ENCODE data around the gene ZFPM1. TPM values are rescaled to one million over a fixed set of nuclear protein-coding genes. Genes with fewer than 3 reads are reported as not detected.

Gene ZFPM1
- total RNA-seq, 1 experiment from 2014 or later = 5.0 TPM

GRCh38 chr16:88471575-88471974 lies 18.5 kb downstream of the ZFPM1 start:
- POLR2A ChIA-PET = no interaction called here
- H3K4me1 Mint-ChIP-seq (ENCODE audit: insufficient read depth, unreplicated experiment) = no peaks in the 10 kb centered on the region
- no peak overlapping the region for H3K4me3 Mint-ChIP-seq (ENCODE audit: unreplicated experiment)
- no TSS peak for BruUV-seq (replicated peaks)
- no peaks in the 10 kb centered on the region for H3K36me3 Mint-ChIP-seq (ENCODE audit: insufficient read depth, unreplicated experiment)
- no peaks in the 10 kb centered on the region for H3K27me3 Mint-ChIP-seq (ENCODE audit: insufficient read depth, unreplicated experiment)
- intact Hi-C loops (cut with micrococcal nuclease) = no loop called here
- no peak overlapping the region for H3K27ac Mint-ChIP-seq (ENCODE audit: low read depth, unreplicated experiment)
- CTCF ChIA-PET = no interaction called here
- TF ChIP-seq, protein P1, sequence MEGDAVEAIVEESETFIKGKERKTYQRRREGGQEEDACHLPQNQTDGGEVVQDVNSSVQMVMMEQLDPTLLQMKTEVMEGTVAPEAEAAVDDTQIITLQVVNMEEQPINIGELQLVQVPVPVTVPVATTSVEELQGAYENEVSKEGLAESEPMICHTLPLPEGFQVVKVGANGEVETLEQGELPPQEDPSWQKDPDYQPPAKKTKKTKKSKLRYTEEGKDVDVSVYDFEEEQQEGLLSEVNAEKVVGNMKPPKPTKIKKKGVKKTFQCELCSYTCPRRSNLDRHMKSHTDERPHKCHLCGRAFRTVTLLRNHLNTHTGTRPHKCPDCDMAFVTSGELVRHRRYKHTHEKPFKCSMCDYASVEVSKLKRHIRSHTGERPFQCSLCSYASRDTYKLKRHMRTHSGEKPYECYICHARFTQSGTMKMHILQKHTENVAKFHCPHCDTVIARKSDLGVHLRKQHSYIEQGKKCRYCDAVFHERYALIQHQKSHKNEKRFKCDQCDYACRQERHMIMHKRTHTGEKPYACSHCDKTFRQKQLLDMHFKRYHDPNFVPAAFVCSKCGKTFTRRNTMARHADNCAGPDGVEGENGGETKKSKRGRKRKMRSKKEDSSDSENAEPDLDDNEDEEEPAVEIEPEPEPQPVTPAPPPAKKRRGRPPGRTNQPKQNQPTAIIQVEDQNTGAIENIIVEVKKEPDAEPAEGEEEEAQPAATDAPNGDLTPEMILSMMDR (IDR thresholded peaks at IDR 0.05; ENCODE audit: unreplicated experiment) = no peak
- no peak for DNase-seq (ENCODE audit: unreplicated experiment)
- H3K9me3 Mint-ChIP-seq (ENCODE audit: unreplicated experiment) = no peaks in the 10 kb centered on the region

GRCh38 chr16:88472069-88472468 lies 19.0 kb downstream of the ZFPM1 start:
- ChIA-PET CTCF (interaction anchor here (0.6 kb wide), 1 partner anchor 36 kb away, joined by 3 read pairs; no protein-coding TSS in a partner anchor), POLR2A (interaction anchor here (0.6 kb wide), 1 partner anchor 161 kb away, joined by 3 read pairs; no protein-coding TSS in a partner anchor)
- no peak overlapping the region for H3K4me3 Mint-ChIP-seq (ENCODE audit: unreplicated experiment)
- no peak overlapping the region for H3K27ac Mint-ChIP-seq (ENCODE audit: low read depth, unreplicated experiment)
- no peaks in the 10 kb centered on the region for H3K27me3 Mint-ChIP-seq (ENCODE audit: insufficient read depth, unreplicated experiment)
- TF ChIP-seq, protein P1 (IDR thresholded peaks at IDR 0.05; ENCODE audit: unreplicated experiment) = no peak
- no TSS peak for BruUV-seq (replicated peaks)
- no peaks in the 10 kb centered on the region for H3K9me3 Mint-ChIP-seq (ENCODE audit: unreplicated experiment)
- H3K4me1 Mint-ChIP-seq (ENCODE audit: insufficient read depth, unreplicated experiment) = no peaks in the 10 kb centered on the region
- intact Hi-C loops (cut with micrococcal nuclease) = no loop called here
- DNase-seq (ENCODE audit: unreplicated experiment) = no peak
- no peaks in the 10 kb centered on the region for H3K36me3 Mint-ChIP-seq (ENCODE audit: insufficient read depth, unreplicated experiment)

DNA sequence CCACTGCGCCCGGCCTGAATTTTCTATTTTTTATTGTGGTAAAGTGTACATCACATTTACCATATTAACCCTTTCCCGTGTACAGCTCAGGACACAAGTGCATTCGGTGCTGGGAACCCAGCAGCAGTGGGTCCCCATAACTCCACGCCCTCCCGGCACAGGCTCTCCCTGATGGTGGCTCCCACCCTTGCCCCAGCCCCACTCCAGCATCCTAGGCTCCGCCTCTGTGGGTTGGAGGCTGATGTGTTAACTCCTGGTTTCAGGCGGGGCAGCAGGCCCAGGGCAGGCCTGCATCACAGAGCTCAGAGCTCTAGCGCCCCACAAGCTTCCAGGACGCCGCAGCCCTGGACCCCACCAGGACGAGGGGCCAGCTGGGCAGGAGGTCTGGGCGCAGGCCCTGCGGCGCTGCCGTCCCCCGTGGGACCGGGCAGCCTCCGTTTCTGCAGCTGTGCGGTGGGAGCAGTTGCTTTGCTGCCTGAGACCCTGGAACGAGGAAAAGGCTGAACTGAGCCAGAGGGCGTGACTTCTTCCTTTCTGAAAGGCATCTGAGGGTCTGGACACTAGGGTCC lies 19.6 kb downstream of the ZFPM1 start:
- POLR2A ChIA-PET = interaction anchor here (0.6 kb wide), 1 partner anchor 160 kb away, joined by 3 read pairs; no protein-coding TSS in a partner anchor
- Mint-ChIP-seq H3K4me3 (ENCODE audit: unreplicated experiment) (no peak overlapping the region), H3K9me3 (ENCODE audit: unreplicated experiment) (no peaks in the 10 kb centered on the region), H3K4me1 (ENCODE audit: insufficient read depth, unreplicated experiment) (no peaks in the 10 kb centered on the region), H3K36me3 (ENCODE audit: insufficient read depth, unreplicated experiment) (no peaks in the 10 kb centered on the region), H3K27ac (ENCODE audit: low read depth, unreplicated experiment) (no peak overlapping the region), H3K27me3 (ENCODE audit: insufficient read depth, unreplicated experiment) (no peaks in the 10 kb centered on the region)
- BruUV-seq (replicated peaks) = no TSS peak
- no peak for DNase-seq (ENCODE audit: unreplicated experiment)
- CTCF ChIA-PET = interaction anchor here (0.6 kb wide), 1 partner anchor 36 kb away, joined by 3 read pairs; no protein-coding TSS in a partner anchor
- intact Hi-C loops (cut with micrococcal nuclease) = no loop called here
- TF ChIP-seq, protein P1 (IDR thresholded peaks at IDR 0.05; ENCODE audit: unreplicated experiment) = no peak

DNA sequence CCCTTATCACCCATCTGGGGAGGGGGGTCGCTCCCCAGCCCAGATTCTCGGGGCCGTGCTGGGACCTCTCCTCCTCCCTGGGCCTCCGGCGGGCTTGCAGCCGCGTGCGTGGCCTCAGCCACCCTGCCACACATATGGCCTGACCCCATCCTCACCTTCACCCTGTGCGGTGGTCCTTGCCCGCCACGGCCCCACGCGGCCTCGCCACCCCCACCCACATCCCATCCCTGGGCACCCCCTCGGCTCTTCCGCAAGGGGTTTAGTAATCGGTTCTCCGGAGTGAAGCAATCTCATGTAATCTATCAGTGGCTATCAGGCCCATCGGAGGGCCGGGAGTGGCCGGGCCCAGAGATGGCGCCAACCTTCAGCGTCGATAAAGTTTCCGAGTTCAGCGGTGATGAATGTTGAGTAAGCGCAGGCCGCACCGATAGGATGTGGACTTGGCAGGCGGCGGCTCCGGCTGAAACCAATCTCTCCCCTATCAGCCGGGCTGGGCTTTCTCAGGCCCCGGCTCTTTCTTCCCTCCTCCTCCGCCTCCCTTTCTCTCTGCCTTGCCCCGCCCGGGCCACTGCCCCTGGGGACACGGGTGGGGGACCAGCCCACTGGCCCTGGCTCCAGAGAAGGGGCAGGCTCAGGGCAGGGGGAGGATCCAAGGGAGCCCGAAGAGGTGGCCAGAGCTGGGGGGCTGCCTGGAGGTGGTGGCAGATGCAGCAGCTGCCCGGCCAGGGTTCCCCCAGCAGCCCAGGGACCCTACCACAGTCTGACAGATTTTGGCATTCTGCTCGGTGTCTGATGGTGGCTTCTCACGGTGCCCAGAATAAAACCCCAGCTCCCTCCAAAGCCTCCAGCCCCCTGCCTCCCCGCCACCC lies 20.8 kb downstream of the ZFPM1 start:
- Mint-ChIP-seq H3K27ac (ENCODE audit: low read depth, unreplicated experiment) (no peak overlapping the region), H3K4me1 (ENCODE audit: insufficient read depth, unreplicated experiment) (no peaks in the 10 kb centered on the region), H3K9me3 (ENCODE audit: unreplicated experiment) (no peaks in the 10 kb centered on the region), H3K36me3 (ENCODE audit: insufficient read depth, unreplicated experiment) (no peaks in the 10 kb centered on the region), H3K4me3 (ENCODE audit: unreplicated experiment) (no peak overlapping the region), H3K27me3 (ENCODE audit: insufficient read depth, unreplicated experiment) (no peaks in the 10 kb centered on the region)
- intact Hi-C loops (cut with micrococcal nuclease) = no loop called here
- no peak for DNase-seq (ENCODE audit: unreplicated experiment)
- ChIA-PET CTCF (no interaction called here), POLR2A (no interaction called here)
- TF ChIP-seq, protein P1 (IDR thresholded peaks at IDR 0.05; ENCODE audit: unreplicated experiment) = no peak
- BruUV-seq (replicated peaks) = no TSS peak
